Smooth muscle cell (in vitro differentiated cells): ENCODE results near the gene C16orf54. TPM values are rescaled to one million over a fixed set of nuclear protein-coding genes. Genes with fewer than 3 reads are reported as not detected.

ENCODE experiments used
- DNase-seq: peaks from one replicate; lab custom pipeline; 2025; ENCODE audit not compliant: unreplicated experiment; lab: John Stamatoyannopoulos, UW
- H2AFZ ChIP-seq: fragments of 200-600 bp; sonication (generic); 2 replicates; pipeline ENCODE4 v1.6.0; 2016; ENCODE audit warnings: antibody characterized with exemption, low read depth, mild to moderate bottlenecking
- H3F3A ChIP-seq: fragments of 200-600 bp; sonication (generic); 2 replicates; pipeline ENCODE4 v1.6.0; 2017; ENCODE audit warnings: antibody characterized with exemption, low read depth
- H3K27ac ChIP-seq: fragments of 200-600 bp; sonication (generic); 2 replicates; pipeline ENCODE4 v1.5.1; 2016; ENCODE audit warnings: low read depth, mild to moderate bottlenecking
- H3K27me3 ChIP-seq: fragments of 200-600 bp; sonication (generic); 2 replicates; pipeline ENCODE4 v1.6.1; 2016; ENCODE audit warnings: low read depth, mild to moderate bottlenecking
- H3K36me3 ChIP-seq: fragments of 200-600 bp; sonication (generic); 2 replicates; pipeline ENCODE4 v1.5.1; 2016; ENCODE audit warnings: low read depth
- H3K4me1 ChIP-seq: fragments of 200-600 bp; sonication (generic); 2 replicates; pipeline ENCODE4 v1.5.1; 2016; ENCODE audit warnings: low read depth
- H3K4me2 ChIP-seq: fragments of 200-600 bp; sonication (generic); 2 replicates; pipeline ENCODE4 v1.6.0; 2016; ENCODE audit warnings: mild to moderate bottlenecking
- H3K4me3 ChIP-seq: fragments of 200-600 bp; sonication (generic); 2 replicates; pipeline ENCODE4 v1.5.1; 2016; ENCODE audit warnings: mild to moderate bottlenecking
- H3K79me2 ChIP-seq: fragments of 200-600 bp; sonication (generic); 2 replicates; pipeline ENCODE4 v1.6.0; 2016; ENCODE audit warnings: low read depth, mild to moderate bottlenecking
- H3K9ac ChIP-seq: fragments of 200-600 bp; sonication (generic); 2 replicates; pipeline ENCODE4 v1.6.0; 2016; ENCODE audit warnings: low read depth
- H3K9me3 ChIP-seq: fragments of 200-600 bp; sonication (generic); replicated peaks from 2 replicates; pipeline ENCODE4 v1.5.1; 2016; ENCODE audit warnings: low read depth
- H4K20me1 ChIP-seq: fragments of 200-600 bp; sonication (generic); 2 replicates; pipeline ENCODE4 v1.6.0; 2016; ENCODE audit warnings: low read depth
- WGBS: methylation state at CpG from one replicate; pipeline ENCODE4 v1.1.7; 2016; ENCODE audit warnings: low lambda C conversion rate; 5-methylcytosine and 5-hydroxymethylcytosine counted together
- polyA plus RNA-seq: library from polyadenylated mRNA; unstranded; fragments of >200 nt; fragmentation: Nextera tagmentation; extraction: Ambion mirVana; gene quantifications from 2 replicates; pipeline ENCODE4 v1.2.1, GENCODE V29; 2016
- total RNA-seq: library from RNA; depleted of rRNA; stranded (reverse); fragments of >200 nt; gene quantifications from 2 replicates; pipeline ENCODE4 v1.2.3, GENCODE V29; 2014
- TF ChIP-seq, protein P1 (sequence below): fragments of 200-600 bp; sonication (generic); IDR thresholded peaks from 2 replicates; pipeline ENCODE4 v1.5.1; 2017; ENCODE audit warnings: borderline replicate concordance, mild to moderate bottlenecking, antibody characterized with exemption; ENCODE audit not compliant: insufficient read depth, poor library complexity, severe bottlenecking

Gene C16orf54
- total and polyA plus RNA-seq, 2 experiments from 2014 or later = not detected

DNA sequence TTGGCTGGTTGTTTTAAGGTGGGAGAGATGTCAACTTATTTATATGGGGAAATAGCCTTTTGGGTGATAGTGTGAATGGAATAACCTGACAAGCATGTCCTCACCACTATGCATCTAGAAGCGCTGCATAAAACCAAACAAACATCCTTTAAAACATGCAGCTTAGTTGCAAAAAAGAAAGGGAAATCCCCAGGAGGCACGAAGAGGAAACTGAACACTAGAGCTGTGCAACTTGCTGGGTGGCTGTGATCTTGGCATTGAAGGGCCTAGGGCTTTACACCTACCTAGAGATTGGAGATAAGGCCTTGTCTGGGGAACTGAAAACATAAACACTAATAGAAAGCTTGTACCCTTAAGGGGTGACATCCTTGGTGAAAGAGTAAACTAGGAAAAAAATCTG, 7.3 kb downstream of the C16orf54 start:
- no peaks in the 10 kb centered on the region for H3K79me2 ChIP-seq
- no peak overlapping the region for H3K4me3 ChIP-seq
- no peaks in the 10 kb centered on the region for H3F3A ChIP-seq
- H3K9ac ChIP-seq = no peak overlapping the region
- TF ChIP-seq, protein P1, sequence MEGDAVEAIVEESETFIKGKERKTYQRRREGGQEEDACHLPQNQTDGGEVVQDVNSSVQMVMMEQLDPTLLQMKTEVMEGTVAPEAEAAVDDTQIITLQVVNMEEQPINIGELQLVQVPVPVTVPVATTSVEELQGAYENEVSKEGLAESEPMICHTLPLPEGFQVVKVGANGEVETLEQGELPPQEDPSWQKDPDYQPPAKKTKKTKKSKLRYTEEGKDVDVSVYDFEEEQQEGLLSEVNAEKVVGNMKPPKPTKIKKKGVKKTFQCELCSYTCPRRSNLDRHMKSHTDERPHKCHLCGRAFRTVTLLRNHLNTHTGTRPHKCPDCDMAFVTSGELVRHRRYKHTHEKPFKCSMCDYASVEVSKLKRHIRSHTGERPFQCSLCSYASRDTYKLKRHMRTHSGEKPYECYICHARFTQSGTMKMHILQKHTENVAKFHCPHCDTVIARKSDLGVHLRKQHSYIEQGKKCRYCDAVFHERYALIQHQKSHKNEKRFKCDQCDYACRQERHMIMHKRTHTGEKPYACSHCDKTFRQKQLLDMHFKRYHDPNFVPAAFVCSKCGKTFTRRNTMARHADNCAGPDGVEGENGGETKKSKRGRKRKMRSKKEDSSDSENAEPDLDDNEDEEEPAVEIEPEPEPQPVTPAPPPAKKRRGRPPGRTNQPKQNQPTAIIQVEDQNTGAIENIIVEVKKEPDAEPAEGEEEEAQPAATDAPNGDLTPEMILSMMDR = no peak
- no peaks in the 10 kb centered on the region for H3K9me3 ChIP-seq
- H3K4me1 ChIP-seq = no peaks in the 10 kb centered on the region
- H4K20me1 ChIP-seq = no peaks in the 10 kb centered on the region
- WGBS = 78% methylated on average over 2 of the region's 2 CpGs
- H3K36me3 ChIP-seq = no peaks in the 10 kb centered on the region
- H2AFZ ChIP-seq = no peak overlapping the region
- H3K27ac ChIP-seq = no peak overlapping the region
- no peak for DNase-seq
- H3K4me2 ChIP-seq = no peak overlapping the region
- H3K27me3 ChIP-seq = no peaks in the 10 kb centered on the region

DNA sequence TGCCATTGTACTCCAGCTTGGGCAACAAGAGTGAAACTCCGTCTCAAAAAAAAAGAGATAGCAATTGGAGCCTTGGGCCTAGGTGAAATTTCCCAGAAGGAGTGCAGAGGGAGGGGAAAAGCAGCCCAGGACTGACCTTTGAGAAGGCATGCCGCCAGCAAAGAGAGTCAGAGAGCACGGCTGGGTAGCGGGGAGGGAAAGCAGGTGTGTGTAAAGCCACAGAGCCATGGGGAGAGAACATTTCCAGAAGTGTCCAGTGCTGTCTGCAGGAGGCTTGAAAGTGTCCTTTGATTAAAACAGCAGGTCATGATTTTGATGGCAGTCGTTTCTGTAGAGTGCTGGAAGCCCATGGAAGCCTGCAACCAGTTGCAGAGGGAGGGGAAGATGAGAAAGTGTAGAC, 8.1 kb downstream of the C16orf54 start:
- no peak overlapping the region for H3K9ac ChIP-seq

DNA sequence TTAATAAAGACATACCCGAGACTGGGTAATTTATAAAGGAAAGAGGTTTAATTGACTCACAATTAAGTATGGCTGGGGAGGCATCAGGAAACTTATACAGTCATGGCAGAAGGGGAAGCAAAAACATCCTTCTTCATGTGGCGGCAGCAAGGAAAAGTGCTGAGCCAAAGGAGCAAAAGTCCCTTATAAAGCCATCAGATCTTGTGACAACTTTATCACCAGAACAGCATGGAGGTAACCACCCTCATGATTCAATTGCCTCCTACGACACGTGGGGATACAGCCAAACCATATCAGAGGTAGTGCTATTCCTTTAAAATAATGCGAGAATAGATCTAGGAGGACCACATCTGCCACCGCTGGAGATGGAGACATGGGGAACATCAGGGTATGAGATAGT, 9.0 kb downstream of the C16orf54 start:
- no peaks in the 10 kb centered on the region for H3K9me3 ChIP-seq
- H3K36me3 ChIP-seq = no peaks in the 10 kb centered on the region
- no peaks in the 10 kb centered on the region for H3F3A ChIP-seq
- no peak overlapping the region for H3K4me2 ChIP-seq
- DNase-seq = no peak
- no peak overlapping the region for H3K27ac ChIP-seq
- H3K79me2 ChIP-seq = no peaks in the 10 kb centered on the region
- no peak overlapping the region for H3K4me3 ChIP-seq
- H4K20me1 ChIP-seq = no peaks in the 10 kb centered on the region
- H3K27me3 ChIP-seq = no peaks in the 10 kb centered on the region
- H3K9ac ChIP-seq = no peak overlapping the region
- no peak overlapping the region for H2AFZ ChIP-seq
- H3K4me1 ChIP-seq = no peaks in the 10 kb centered on the region
- WGBS = 89% methylated on average over 6 of the region's 6 CpGs
- TF ChIP-seq, protein P1 = no peak

More for the DNA sequence above, 8.1 kb downstream of the C16orf54 start:
- H3F3A ChIP-seq = no peaks in the 10 kb centered on the region
- H3K27me3 ChIP-seq = no peaks in the 10 kb centered on the region
- WGBS = 88% methylated on average over 5 of the region's 5 CpGs
- H3K4me3 ChIP-seq = no peak overlapping the region
- no peak overlapping the region for H2AFZ ChIP-seq
- H3K4me1 ChIP-seq = no peaks in the 10 kb centered on the region
- DNase-seq = no peak
- TF ChIP-seq, protein P1 = no peak
- H3K79me2 ChIP-seq = no peaks in the 10 kb centered on the region
- no peaks in the 10 kb centered on the region for H3K36me3 ChIP-seq
- H3K27ac ChIP-seq = no peak overlapping the region
- no peaks in the 10 kb centered on the region for H4K20me1 ChIP-seq
- no peaks in the 10 kb centered on the region for H3K9me3 ChIP-seq
- no peak overlapping the region for H3K4me2 ChIP-seq

DNA sequence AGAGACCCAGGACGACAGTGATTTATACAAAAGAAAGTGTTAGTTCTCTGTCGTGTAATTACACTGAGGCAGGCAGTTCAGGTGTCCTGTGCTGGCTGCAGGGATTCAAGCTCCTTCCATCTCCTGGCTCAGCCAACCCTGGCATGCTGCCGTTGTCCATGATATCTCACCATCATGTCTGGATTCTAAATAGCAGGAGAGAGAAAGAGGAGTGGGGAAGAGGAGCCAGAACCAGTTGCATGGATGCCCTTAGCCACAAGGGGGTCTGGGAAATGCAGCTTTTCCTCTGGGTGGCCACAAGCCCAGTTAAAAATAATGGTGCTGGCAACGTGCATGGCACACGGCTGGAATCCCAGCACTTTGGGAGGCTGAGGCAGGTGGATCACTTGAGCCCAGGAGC, 9.7 kb downstream of the C16orf54 start:
- no peaks in the 10 kb centered on the region for H4K20me1 ChIP-seq
- WGBS = 77% methylated on average over 5 of the region's 5 CpGs
- H3K9me3 ChIP-seq = no peaks in the 10 kb centered on the region
- H3K79me2 ChIP-seq = no peaks in the 10 kb centered on the region
- no peak overlapping the region for H3K4me3 ChIP-seq
- no peaks in the 10 kb centered on the region for H3K4me1 ChIP-seq
- DNase-seq = no peak
- no peak overlapping the region for H3K27ac ChIP-seq
- H2AFZ ChIP-seq = no peak overlapping the region
- no peak overlapping the region for H3K4me2 ChIP-seq
- TF ChIP-seq, protein P1 = no peak
- H3K36me3 ChIP-seq = no peaks in the 10 kb centered on the region
- no peaks in the 10 kb centered on the region for H3F3A ChIP-seq
- no peaks in the 10 kb centered on the region for H3K27me3 ChIP-seq
- no peak overlapping the region for H3K9ac ChIP-seq
